Measurements from ENCODE around the gene NAA25.
A peak's percentile ranks its signal among the peaks of the same experiment; 100 is the strongest.

NAA25 gene

DNA sequence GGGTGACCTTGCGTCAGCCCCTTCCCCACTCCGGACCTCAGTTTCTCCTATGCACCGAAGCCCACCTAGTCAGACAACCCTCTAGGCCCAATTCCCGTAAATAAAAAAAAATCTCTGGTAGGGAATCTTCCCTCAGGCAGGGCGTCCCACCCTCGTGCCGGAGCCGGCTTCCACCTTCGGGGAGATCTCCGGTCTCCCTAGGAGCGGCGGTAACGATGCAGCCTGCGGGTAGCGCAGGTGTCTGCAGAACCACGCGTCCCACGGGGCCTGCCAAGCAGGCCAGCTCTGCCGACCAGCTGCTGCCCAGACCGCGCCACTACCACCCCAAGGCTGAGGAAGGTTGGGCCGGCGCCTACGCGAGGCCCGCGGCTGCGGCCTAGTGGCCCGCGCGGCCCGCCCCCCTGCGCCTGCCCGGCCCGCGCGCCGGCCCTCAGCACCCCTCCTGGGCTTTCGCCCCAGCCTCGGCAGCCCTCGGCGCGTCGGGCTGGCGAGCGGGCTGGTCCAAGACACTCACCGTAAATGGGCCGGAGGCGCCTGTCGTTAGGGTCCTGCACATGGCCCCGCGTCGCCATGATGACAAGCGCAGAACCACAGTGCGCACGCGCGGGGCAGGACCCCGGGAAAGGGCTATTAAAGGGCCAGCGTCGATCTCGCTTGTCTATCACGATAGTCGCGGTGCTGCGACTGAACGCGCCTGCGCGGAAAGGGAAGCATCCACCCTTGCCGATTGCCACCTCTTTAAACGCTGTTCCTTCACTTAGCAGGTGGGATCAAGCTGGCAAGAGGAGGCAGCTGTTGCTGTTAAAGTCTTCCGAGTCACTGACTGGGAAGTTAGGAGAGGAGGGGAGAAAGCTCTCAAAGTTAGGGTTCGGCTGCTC is at the start of gene NAA25:
TSS of gene NAA25 (minus strand) at position 582 of the 878 bp plus-strand sequence. CDS start at position 572, 10 bp downstream.
- peak; percentile 35 to 79 for DNase-seq

GRCh38 chr12:112153893-112154219 is 45.3 kb upstream of the NAA25 start:
- no peak for DNase-seq

DNA sequence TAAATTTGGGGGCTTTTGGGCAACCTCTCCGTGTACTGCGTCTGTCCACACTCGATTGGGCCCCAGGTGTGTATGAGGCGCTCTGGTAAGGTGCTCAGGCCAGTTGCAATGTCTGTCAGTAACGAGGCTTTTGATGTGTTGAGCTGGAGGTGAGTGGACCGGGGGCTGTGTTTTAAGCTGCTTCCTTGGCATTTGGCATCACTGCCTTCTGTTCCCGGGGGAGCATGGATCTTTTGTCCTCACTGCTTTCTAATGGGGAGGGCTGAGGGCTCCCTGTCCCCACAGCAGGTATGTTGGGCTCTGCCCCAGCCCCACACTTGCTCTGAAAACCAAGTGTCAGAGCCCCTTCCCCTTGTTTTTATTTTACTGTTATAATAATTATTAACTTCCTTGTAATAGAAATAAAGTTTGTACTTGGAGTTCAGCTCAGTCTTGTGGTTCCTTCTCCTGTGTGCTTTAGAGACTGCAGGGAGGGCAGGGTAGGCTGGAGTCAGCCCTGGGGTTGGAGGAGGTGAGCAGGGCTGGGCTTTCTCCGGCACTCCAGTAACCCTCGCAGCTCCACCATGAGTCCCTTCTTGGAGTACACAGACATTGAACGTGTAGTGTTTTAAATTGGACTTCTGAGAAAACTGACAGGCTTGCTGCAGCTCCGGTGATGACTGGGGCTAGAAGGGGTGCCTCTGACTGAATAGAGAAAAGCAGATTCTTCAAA is 44.8 kb upstream of the NAA25 start:
- no peak for DNase-seq

DNA sequence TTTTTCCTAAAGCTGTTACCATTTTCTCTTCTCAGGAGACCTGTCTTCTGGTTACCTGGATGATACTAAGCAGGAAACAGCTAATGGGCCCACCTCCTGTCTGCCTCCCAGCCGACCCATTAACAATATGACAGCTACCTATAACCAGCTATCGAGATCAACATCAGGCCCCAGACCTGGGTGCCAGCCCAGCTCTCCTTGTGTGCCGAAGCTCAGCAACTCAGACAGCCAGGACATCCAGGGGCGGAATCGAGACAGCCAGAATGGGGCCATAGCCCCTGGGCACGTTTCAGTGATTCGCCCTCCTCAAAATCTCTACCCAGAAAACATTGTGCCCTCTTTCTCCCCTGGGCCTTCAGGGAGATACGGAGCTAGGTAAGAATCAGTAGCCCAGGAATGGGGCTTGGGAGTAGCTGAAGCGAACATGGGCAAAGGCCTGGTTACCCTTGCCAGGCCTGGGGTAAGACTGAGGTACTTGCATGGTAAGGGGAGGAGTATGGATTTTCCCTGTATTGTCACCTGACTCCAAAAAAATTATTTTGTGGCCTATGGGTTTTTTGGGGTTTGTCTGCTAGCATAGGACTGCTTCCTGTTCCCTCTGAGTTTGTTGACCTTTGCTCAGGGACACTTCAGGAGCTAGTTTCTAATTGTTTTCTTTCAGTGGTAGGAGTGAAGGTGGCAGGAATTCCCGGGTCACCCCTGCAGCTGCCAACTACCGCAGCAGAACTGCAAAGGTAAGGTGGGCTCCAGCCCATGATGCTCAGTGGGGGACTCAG is 43.4 kb upstream of the NAA25 start:
- DNase-seq: no peak

- DNase-seq: no peak
Observed at GRCh38 chr12:112149596-112149995, 41.0 kb upstream of the NAA25 start.

- DNase-seq: no peak
Observed at GRCh38 chr12:112148031-112148513, 39.5 kb upstream of the NAA25 start.

DNA sequence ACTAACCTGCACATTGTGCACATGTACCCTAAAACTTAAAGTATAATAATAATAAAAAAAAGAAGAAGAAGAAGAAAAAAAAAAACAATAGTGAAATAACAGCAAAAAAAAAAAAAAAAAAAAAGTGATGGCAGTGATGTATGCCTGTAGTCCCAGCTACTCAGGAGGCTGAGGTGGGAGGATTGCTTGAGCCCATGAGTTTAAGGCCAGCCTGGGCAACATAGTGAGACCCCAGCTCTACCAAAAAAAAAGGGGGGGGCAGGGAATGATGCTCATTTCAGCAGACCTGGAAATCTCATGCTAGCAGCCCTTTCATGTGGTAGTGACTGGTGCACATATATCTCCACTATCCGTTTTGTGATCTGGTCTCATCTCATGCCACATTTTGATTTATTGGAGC is 37.5 kb upstream of the NAA25 start:
- DNase-seq: no peak

- no peak for DNase-seq
Observed at GRCh38 chr12:112140728-112141127, 32.1 kb upstream of the NAA25 start.

DNA sequence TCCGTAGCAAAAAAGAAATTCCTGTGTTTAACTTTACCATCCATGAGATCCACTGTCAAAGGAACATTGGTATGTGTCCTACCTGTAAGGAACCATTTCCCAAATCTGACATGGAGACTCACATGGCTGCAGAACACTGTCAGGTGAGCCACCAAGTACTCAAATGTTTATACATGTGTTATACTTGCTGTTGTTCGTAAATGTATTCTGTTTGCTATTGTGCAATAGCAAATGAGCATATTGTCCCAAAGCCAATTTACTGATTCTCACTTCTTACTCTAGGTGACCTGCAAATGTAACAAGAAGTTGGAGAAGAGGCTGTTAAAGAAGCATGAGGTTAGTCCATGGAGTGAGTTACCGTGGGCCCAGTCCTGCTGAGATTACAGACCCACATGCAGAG is 26.1 kb upstream of the NAA25 start:
- DNase-seq: no peak

DNA sequence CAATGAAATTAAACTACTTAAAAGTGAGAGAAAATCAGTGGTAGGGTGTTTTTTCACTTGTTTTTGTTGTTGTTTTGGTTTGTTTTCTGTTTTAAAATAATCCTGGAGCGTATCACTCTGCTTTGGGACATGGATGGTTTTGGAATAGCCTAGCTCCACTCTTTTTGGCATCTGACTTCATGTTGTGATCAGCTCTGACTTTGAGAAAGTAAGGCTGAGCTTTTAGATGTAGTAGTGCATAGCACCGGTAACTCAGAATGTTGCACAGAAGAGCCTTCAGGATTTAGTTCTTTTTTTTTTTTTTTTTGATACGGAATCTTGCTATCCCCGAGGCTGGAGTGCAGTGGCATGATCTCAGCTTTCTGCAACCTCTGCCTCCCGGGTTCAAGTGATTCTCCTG is 24.8 kb upstream of the NAA25 start:
- no peak for DNase-seq

DNA sequence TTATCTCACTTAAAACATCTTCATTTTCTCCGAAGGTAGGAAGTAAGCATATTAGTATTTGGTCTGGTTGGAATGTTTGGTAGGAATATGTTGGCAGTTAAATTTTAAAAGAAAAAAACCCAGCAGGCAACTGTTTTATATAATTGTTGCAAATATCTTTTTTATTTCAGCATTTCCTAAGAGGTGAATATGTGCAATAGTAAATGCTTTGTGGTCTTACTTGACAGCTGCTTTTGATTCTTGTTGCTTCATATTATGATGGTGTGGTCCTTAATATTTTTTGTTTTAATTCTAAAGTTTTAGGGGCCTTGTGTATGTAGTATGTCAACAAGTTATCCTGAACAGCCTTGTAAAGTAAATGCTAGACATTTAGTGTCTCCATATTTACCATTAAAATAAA is 23.1 kb upstream of the NAA25 start:
- no peak for DNase-seq

DNA sequence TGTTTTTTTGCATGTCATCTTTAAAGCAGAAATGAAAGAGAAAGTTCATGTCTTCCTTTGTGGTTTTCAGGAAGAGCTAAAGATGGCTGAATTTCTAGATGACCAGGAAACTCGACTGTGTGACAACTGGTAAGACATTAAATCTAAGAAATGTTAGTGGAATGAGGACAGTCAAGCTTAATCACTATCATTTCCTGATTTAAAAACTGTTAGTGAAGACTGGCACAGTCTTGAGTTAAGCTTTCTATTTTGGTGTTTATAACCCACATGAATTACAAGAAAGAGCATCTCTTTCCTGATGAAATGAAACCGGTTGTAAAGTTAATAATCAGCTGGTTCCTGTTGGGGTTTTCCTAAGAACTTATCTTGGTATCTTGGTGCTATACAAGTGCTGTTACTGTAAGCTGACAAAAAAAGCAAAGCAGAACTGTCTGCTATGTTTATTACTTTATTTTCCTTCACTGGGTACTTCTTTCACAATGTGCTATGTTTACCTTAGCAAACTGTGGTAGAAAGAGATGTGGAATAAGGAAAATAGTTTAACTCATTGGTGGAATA is 21.9 kb upstream of the NAA25 start:
- DNase-seq: peak in 1 of 2 donors; percentile 85

DNA sequence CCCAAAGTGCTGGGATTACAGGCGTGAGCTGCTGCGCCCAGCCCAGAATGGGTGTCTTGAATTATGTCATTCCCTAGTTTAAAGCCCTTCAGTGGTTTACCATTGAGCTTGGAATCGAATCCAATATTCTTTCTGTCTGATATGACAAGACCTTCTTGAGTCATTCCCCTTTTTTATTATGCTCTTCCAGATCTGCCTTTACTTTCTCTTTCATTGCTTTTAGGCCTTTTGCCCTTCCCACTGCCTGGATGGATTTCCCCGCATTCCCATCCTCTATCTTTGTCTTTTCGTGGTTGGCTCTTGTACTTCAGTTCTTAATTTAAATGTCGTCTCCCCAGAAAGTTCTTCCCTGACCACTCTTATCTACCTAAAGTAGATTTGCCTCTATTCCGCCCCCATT is 18.3 kb upstream of the NAA25 start:
- no peak for DNase-seq

DNA sequence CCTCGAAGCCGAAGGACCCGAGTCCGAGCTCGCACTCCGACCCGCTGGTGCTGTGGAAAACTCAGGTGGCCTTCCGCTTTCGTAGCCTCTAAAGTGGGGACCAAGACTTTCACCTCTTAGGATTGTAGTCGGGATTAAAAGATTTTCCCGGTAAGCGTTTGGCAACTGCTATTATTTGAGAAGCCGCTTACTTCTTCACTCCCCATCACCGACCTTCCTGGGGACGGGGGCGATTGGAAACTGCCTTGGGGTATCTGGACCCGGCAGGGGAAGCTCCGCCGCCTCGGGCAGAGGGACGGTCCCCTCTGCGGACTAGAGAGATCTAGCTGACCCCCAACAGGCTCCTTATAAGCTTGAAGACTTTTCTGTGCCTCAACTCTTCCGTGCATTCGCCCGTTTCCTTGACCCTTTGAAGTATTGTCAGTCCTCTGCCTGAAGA is 17.4 kb upstream of the NAA25 start:
- no peak for DNase-seq

DNA sequence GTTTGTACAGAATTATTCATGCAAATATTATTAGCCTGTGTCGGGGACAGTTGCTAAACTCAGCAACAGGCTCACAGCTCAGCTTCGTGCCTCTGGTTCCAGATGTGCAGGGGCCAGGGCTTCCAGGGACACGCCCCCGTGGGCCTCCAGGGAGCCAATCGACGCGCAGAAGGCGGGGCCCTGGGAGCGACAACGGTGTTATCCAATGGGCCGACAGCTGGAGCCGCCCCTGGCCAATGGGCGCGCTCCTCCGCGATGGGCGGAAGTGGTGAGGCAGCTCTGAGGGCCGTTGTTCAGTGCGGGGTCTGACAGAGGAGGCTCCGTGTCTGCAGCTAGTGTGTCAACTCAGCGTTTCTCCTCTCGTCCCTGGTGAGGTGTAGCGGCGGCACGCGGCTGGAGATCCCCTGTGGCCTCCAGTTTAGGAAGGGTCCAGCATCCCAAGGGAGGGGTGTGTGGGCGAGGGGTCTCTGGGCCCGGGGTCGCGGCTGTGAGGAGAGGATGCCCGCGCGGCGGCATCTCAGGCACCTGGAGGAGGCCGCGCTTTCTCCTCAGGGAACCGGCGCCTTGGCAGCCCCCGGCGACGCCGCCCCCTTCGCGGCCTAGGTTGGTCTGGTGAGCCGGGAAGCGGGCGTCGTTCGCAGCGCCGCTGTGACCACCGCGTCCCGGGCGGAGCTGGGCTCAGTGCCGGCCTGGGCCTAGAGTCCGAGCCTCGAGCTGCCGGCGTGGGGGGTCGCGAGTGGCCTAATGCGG is 16.8 kb upstream of the NAA25 start, which contains the start of gene TRAFD1:
TSS of gene TRAFD1 (plus strand) at position 311 of the 750 bp plus-strand sequence. CDS start 4,963 bp downstream, outside the sequence.
- peak; percentile 85 to 95 for DNase-seq

- DNase-seq: no peak
Observed at GRCh38 chr12:112124918-112125249, 16.3 kb upstream of the NAA25 start.

GRCh38 chr12:112122823-112123690 is 14.5 kb upstream of the NAA25 start:
- no peak for DNase-seq

- no peak for DNase-seq
Observed at GRCh38 chr12:112121780-112122565, 13.4 kb upstream of the NAA25 start.

DNA sequence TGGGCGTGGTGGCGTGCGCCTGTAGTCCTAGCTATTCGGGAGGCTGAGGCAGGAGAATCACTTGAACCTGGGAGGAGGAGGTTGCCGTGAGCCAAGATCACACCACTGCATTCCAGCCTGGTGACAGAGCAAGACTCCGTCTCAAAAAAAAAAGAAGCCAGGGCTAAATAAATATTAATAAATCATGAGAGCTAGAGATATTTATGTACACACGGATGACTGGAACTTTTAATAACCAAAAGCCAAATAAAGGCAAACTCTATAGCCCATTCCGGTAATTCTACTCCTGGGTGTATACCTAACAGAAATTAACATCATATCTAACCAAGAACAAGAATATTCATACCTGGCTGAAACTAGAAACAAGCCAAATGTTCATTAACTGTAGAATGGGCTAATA is 9.1 kb upstream of the NAA25 start:
- DNase-seq: no peak

Data from bone marrow (tissue), 2 donors.